ENCODE data around the gene APOL1. TPM values are rescaled to one million over a fixed set of nuclear protein-coding genes. Genes with fewer than 3 reads are reported as not detected.

The APOL1 gene
- total and polyA plus RNA-seq, 2 of the 4 experiments (the other 2 are of a cell fraction), result 0.36 to 0.77 TPM

DNA sequence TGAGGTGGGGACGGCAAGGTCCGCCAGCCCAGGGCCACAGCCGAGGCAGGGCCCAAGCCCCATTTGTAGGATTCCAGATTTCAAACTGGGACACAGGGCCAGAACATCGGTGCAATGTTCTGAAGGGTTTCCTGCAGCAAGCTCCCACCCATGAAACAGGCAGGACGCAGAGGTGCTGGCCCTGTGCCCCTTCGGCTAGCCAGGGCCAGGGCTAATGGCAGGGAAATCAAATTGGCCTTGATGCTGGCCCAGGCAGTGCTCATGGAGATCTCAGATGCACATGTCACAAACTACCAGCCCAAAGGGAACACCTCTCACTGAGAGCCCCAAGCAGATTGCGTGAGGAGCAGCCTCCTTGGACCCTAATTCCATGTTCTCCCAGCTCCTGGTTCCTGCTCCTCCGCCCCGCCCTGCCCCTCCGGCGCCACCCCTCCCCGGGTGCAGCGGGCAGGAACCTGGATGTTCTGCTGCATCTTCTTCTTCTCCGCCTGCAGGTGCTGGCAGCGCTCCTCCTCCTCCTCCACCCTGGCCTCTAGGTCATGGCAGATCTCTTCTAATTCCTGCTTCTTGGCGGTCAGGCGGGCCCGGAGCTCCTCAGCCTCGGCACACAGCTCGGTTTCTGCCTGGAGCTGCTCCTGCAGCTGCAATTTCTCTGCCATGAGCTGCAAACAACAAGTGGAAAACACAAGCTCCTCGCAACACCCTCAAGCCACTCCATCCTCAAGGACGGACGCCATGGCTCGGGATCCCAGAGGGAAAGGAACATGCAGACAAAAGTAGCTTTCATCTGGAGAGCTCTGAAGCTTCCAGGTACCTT lies 47.7 kb downstream of the APOL1 start:
- CTCF ChIA-PET, result interaction anchor here (0.6 to 2.1 kb wide), 4 partner anchors 10 to 169 kb away, joined by 3 to 17 read pairs (median 4); no protein-coding TSS in a partner anchor
- H2BK5ac ChIP-seq (ENCODE audit: low read depth, low read length, poor library complexity, severe bottlenecking), result peak overlapping the region; percentile 99
- H3K4ac ChIP-seq (ENCODE audit: low read depth, low read length), result peak overlapping the region; percentile 91
- TF ChIP-seq MXI1 (IDR thresholded peaks at IDR 0.05; ENCODE audit: borderline replicate concordance, low read depth, low read length) (no peak), CEBPB (IDR thresholded peaks at IDR 0.05; ENCODE audit: low read depth, low read length) (no peak), RAD21 (IDR thresholded peaks at IDR 0.05; ENCODE audit: low read length) (no peak), ELK1 (IDR thresholded peaks at IDR 0.05; ENCODE audit: borderline replicate concordance, low read depth, low read length) (no peak), MAZ (IDR thresholded peaks at IDR 0.05; ENCODE audit: borderline replicate concordance, low read depth, low read length) (no peak), NFE2L2 (IDR thresholded peaks at IDR 0.05; ENCODE audit: low read depth, low read length) (no peak), MAFK (IDR thresholded peaks at IDR 0.05; ENCODE audit: low read depth, low read length) (no peak), CHD1 (IDR thresholded peaks at IDR 0.05; ENCODE audit: low read depth, low read length) (no peak), POLR2A (IDR thresholded peaks at IDR 0.05; ENCODE audit: low read depth, low read length) (no peak), RCOR1 (IDR thresholded peaks at IDR 0.05; ENCODE audit: insufficient replicate concordance, low read length) (no peak), BHLHE40 (IDR thresholded peaks at IDR 0.05; ENCODE audit: low read depth, low read length) (no peak), RFX5 (IDR thresholded peaks at IDR 0.05; ENCODE audit: low read depth, low read length) (no peak), SMC3 (IDR thresholded peaks at IDR 0.05; ENCODE audit: low read depth, low read length) (no peak)
- TF ChIP-seq, protein P1, sequence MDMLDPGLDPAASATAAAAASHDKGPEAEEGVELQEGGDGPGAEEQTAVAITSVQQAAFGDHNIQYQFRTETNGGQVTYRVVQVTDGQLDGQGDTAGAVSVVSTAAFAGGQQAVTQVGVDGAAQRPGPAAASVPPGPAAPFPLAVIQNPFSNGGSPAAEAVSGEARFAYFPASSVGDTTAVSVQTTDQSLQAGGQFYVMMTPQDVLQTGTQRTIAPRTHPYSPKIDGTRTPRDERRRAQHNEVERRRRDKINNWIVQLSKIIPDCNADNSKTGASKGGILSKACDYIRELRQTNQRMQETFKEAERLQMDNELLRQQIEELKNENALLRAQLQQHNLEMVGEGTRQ (IDR thresholded peaks at IDR 0.05; ENCODE audit: low read depth, low read length), result no peak
- H3K23ac ChIP-seq (ENCODE audit: low read depth, low read length), result peak overlapping the region; percentile 84
- dilution Hi-C loops (cut with HindIII; ENCODE audit: low sequenced_read_pairs, unreplicated experiment) (no loop called here), in situ Hi-C loops (cut with MboI; ENCODE audit: low sequenced_read_pairs) (no loop called here), intact Hi-C loops (cut with micrococcal nuclease) (loop anchor here (1.0 kb wide), 2 partner anchors 85 to 170 kb away; no protein-coding TSS in a partner anchor)
- peak overlapping the region; percentile 58; the same call in 1 of the 2 replicates for H3K56ac ChIP-seq (ENCODE audit: extremely low read depth, insufficient read depth, low read length)
- POLR2A ChIA-PET (ENCODE audit: unreplicated experiment), result no interaction called here
- H3K18ac ChIP-seq (ENCODE audit: low read depth, low read length), result peak overlapping the region; percentile 84
- peak overlapping the region; percentile 56 for H2BK20ac ChIP-seq (ENCODE audit: low read depth, low read length)
- no peak overlapping the region for H3K4me3 ChIP-seq (ENCODE audit: insufficient read depth, low read depth, low read length)
- H2BK15ac ChIP-seq (ENCODE audit: low read depth, low read length), result peak overlapping the region; percentile 34; the same call in 2 of the 3 replicates
- BruUV-seq (replicated peaks), result TSS peak; percentile 91
- peak overlapping the region; percentile 16 for H2AFZ ChIP-seq (replicated peaks; ENCODE audit: low read length, poor library complexity)
- H3K79me1 ChIP-seq (ENCODE audit: low read depth in 1 of 2, low read length in 2 of 2), result peaks cover 61 to 92% of the 10 kb centered on the region in 2 experiments
- peak overlapping the region; percentile 53 for H2AK9ac ChIP-seq (replicated peaks; ENCODE audit: low read depth, low read length, poor library complexity)
- peak overlapping the region; percentile 31 to 85; a peak in 3 of 4 replicates for H4K8ac ChIP-seq (ENCODE audit: low read depth in 2 of 2, low read length in 2 of 2)
- H3K14ac ChIP-seq (replicated peaks; ENCODE audit: low read depth, low read length), result peak overlapping the region; percentile 84
- peak overlapping the region; percentile 89 for H2BK120ac ChIP-seq (ENCODE audit: low read depth, low read length)
- H2AK5ac ChIP-seq (ENCODE audit: low read depth, low read length), result peak overlapping the region; percentile 93; the same call in 1 of the 2 replicates
- ATAC-seq (ENCODE audit: low read depth) (no peak), DNase-seq (no peak)
- H3K9ac ChIP-seq (ENCODE audit: low read depth, low read length), result peak overlapping the region; percentile 58; the same call in 1 of the 2 replicates
- peak overlapping the region; percentile 58 for H4K5ac ChIP-seq (ENCODE audit: low read depth, low read length)
- H3K4me1 ChIP-seq (ENCODE audit: control insufficient read depth, insufficient read depth, low read length), result peaks cover 21% of the 10 kb centered on the region
- H3K4me2 ChIP-seq (ENCODE audit: low read depth, low read length), result no peak overlapping the region
- WGBS, 2 experiments (ENCODE audit: extremely low coverage in 2 of 2, insufficient read length in 1 of 2), result 97% methylated on average over 14 of the region's 24 CpGs; no CpG with 5 or more reads in 1 of the 2 experiments
- peak overlapping the region; percentile 94 for H3K27ac ChIP-seq (ENCODE audit: insufficient read depth, low read length)
- H3K9me3 ChIP-seq (ENCODE audit: control insufficient read depth, insufficient read depth, low read length), result no peaks in the 10 kb centered on the region
- H4K91ac ChIP-seq (ENCODE audit: insufficient read depth, low read depth, low read length), result peak overlapping the region; percentile 34
- no peaks in the 10 kb centered on the region for H3K27me3 ChIP-seq (ENCODE audit: control insufficient read depth, insufficient read depth, low read length)
- H3K9me1 ChIP-seq (ENCODE audit: insufficient read depth, low read length), result peaks cover 9% of the 10 kb centered on the region
- H4K20me1 ChIP-seq (ENCODE audit: insufficient read depth, low read length), result peaks cover 92% of the 10 kb centered on the region
- peaks cover 94% of the 10 kb centered on the region for H3K36me3 ChIP-seq (ENCODE audit: control insufficient read depth, insufficient read depth, low read length)

All from IMR-90 (cell line).